NCI-H187 (cell line): ENCODE results near the gene HMOX2.

Experiments used
- DNase-seq, 2 experiments: peaks; one replicate each; lab custom pipeline; 2025; lab: John Stamatoyannopoulos, UW

The HMOX2 gene

DNA sequence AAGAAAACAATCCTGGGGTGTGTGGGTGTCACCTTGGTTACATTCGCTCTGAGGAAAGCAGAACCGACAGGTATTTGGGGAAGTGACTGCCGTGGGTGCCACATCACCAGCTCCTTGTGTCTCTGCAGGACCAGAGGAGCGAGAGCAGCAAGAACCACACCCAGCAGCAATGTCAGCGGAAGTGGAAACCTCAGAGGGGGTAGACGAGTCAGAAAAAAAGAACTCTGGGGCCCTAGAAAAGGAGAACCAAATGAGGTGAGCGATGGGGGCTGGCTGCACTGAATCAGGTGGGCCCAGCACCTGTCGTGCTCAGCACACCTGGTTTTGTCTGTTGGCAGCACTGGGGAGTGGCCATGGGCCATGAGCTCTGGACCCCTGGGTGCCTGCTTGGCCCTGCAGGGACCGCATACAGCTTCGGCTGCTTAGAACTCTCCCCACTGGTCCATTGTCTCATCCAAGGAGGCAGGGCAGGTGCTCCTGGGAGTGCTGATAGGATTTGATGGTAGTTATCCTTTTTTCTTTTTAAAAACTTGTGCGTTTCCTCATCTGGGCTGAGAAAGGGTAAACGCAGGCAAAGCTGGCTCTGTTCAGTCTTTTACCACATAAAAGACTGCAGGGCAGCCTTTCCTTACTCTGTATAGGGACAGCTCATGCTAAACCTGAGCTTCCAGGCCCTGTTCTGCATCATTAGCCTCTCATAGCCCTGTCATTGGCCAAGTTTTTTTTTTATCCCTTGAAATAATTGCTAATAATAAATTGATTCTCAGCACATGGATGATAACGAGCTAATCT, 29.4 kb downstream of the HMOX2 start:
- no peak for DNase-seq

DNA sequence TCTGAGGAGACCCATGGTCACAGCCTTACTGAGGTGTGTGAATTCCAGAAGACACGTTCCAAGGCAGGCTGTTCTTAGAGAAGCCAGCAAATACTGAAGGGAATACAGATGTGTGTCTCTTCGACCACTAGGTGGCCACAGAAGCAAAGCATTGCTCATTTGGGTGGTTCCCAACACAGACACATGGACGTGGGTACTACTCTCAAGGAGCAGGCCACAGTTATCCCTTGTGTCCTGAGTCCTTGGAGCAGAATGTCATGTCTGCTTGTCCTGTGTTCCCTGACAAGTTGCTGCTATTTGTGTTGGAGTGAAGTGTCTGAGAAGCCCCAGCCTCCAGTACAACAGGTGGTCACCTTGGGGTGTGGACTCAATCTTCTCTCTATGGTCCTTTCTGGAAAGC, 30.3 kb downstream of the HMOX2 start:
- DNase-seq, result no peak

DNA sequence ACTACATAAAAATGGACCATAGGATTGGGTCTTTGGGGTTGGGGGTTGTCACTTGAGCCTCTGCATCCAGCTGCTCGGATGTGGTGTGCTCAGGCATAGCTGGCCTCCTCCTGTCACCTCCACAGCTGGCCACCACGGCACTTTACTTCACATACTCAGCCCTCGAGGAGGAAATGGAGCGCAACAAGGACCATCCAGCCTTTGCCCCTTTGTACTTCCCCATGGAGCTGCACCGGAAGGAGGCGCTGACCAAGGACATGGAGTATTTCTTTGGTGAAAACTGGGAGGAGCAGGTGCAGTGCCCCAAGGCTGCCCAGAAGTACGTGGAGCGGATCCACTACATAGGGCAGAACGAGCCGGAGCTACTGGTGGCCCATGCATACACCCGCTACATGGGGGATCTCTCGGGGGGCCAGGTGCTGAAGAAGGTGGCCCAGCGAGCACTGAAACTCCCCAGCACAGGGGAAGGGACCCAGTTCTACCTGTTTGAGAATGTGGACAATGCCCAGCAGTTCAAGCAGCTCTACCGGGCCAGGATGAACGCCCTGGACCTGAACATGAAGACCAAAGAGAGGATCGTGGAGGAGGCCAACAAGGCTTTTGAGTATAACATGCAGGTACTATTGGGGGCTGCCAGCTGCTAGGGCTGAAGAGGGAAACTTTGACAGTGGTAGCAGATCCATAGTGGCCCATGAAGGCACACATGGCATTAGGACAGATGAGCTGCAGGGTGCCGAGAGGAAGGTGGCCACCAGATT, 31.6 kb downstream of the HMOX2 start:
- peak; percentile 4 to 18 for DNase-seq

DNA sequence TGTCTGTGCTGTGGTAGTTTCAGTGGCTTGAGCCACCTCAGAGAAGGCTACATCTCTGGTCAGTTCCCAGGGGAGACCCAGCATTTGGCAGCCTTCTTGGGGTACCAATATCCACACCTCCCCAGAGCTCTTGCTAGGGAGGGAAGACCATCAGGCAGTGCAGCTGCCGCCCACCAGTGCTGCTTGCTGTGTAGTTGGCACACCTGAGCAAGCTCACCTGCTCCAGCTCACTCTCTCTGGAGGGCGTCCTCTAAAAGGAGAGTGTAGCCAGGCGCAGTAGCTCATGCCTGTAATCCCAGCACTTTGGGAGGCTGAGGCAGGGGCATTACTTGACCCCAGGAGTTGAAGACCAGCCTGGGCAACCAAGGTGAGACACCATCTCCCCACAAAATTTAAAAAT, 32.6 kb downstream of the HMOX2 start:
- DNase-seq, result no peak

DNA sequence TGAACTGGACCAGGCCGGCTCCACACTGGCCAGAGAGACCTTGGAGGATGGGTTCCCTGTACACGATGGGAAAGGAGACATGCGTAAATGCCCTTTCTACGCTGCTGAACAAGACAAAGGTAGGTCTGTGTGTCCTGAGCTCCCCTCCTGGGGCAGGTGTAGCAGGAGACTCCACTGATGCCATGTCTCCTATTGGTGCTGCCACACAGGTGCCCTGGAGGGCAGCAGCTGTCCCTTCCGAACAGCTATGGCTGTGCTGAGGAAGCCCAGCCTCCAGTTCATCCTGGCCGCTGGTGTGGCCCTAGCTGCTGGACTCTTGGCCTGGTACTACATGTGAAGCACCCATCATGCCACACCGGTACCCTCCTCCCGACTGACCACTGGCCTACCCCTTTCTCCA, 33.2 kb downstream of the HMOX2 start:
- DNase-seq, result no peak

DNA sequence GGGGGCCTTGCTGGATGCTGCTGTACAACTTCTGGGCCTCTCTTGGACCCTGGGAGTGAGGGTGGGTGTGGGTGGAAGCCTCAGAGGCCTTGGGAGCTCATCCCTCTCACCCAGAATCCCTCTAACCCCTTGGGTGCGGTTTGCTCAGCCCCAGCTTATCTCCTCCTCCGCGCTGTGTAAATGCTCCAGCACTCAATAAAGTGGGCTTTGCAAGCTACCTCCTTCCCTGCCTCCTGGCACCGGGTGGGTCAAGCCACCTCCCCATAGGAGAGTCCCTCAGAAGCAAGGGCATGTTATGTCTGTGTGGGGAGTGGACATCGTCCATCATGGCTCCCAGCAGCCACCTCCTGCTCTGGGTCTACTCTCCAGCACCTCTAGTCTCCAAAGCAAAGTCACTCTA, 33.9 kb downstream of the HMOX2 start:
- DNase-seq, result no peak

DNA sequence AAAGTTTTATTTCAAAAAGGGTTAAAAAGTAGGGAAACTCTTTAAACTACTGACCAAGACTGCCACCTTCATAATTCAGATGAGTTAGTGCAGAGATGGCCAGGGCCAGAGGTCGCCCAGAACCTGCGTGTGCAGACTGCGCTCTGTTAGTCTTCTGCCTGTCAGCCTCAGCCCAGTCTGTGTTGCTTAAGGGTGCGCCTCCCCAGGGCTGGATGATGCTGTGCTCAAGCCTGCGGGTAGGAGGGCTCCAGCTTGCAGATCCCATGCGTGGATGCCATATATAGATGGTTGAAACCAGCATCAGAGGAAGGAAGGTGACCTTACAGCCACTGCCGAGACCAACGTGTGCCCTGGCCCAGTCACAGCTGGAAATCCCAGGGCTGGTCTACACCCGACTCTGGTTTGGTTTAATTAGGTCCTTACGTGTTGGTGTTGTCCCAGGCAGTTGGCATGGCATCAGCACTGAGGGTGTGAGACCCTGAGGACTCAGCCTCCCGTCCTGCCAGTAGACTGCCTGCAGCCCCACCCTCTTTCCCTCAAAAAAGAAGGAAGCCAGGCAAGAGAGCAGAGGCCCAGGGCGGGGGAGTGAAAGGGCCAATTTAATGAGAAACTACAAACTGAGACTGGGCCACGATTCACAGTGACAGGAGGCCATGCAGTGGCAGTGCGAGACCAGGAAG, 34.7 kb downstream of the HMOX2 start:
- DNase-seq, result no peak

DNA sequence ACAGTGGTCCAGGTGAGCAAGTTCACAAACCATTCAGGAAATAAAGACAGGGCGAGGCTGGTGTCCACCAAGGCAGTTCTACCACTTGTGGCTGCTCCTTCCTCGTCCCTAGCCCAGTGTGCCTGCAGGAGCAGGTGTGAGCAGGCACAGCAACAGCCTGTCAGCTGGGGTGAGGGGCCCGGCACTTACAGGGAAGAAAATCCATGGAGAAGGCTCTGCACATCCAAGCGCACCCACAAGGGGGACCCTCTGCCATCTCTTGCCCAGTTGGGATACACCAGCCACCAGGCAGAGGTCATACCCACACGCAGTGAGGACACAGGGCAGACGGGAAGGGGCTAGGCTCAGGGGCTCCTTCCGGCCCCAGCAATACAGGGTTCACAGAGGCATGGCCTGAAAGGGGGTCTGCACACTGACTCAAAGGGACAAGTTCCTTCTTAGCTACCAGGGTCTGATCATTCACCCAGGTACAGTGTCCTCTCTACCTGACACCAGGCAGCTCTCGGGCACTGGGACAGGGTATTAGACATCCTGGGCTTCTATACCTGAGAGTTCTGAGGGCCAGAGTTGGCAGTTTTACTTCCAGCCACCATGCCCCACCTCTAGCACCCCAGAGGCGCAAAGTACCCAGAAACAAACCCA, 35.4 kb downstream of the HMOX2 start:
- DNase-seq, result no peak

DNA sequence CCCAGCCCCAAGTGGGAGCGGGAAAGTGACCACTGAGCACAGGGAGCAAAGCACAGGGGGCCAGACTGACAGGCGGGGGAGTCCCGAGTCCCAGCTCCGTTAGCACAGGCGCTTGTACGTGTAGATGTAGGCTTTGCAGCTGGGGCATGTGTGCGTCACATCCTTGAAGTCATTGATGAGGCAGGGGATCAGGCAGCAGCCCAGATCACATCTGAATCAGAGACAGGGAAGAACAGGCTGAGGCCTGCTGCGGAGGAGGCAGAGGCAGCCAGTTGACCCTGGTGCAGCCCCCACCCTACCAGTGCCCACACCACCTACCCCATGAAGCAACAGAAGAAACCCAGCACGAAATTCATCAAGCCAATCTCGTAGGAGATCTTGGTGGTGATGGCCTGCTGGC, 36.3 kb downstream of the HMOX2 start:
- no peak for DNase-seq

DNA sequence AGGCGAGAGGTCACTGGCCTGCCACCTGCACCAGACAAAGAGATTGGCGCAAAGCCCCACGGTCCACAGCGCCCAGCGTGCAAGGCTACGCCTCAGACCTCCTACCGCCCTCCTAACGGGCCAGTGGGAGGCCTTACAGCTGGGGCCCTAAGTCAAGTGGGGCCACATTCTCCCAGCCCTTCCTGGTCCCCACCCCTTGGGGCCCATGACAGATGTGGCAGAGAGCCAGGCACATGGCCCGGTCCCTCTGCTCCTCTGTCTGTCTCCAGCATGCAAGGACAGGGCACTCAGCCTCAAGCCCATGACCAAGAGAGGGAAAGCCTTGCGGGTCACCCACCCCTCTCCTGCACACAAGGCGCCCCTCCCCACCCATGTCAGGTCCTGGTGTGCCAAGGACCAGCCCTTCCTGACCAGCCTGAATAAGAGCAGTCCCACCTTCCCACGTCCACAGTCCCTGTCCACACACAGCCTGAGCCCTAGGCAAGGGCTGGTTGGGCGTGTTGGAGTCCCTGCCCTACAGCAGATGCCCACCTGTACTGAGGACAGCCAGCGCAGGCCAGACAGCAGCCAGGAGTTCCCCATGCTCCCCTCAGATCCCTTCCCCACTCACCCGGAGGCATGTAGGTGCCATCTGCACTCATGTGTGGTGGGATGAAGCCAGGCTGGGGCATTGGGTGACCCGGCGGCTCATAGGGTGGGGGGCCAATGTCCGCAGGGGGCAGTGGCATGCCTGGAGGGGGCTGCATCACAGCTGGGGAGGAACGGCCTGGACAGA, 37.1 kb downstream of the HMOX2 start:
- no peak for DNase-seq

DNA sequence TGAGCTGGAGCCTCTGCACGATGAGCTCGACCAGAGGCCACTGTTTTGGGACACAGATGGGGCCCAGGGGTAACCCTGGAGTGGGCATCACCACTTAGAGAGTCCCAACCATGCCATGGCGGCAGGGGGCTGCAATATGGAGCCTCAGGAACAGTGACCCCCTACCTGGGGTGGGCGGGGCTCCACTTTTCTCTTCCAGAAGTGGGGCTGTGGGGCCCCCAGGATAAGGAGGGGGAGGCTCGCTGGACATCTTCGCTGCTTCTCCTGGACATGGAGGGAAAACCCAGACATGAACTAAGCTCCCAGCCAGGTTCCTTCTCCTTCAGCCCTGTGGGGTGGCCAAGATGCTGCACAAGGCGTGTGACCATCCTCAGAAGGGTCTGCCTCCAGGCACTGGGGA, 37.7 kb downstream of the HMOX2 start:
- DNase-seq, result no peak

DNA sequence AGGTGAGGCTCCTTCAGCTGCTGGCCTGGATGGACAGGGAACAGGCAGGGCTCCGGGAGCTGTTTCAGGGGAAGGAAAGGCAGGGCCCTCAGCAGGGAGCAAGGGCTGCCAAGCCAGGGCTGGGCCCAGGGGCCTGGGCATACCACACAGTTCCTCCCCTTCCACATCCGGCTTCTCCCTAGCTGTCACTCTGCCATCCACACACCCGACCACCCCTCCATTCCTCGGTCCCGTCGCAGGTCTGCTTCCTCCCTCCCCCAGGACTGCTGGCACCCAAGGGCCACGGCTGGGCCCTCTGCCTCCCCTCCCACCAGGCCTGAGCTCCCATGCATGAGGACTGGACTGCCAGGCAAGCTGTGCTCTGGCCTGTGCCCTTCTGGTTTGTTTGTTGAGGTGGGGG, 38.4 kb downstream of the HMOX2 start:
- DNase-seq, result no peak

DNA sequence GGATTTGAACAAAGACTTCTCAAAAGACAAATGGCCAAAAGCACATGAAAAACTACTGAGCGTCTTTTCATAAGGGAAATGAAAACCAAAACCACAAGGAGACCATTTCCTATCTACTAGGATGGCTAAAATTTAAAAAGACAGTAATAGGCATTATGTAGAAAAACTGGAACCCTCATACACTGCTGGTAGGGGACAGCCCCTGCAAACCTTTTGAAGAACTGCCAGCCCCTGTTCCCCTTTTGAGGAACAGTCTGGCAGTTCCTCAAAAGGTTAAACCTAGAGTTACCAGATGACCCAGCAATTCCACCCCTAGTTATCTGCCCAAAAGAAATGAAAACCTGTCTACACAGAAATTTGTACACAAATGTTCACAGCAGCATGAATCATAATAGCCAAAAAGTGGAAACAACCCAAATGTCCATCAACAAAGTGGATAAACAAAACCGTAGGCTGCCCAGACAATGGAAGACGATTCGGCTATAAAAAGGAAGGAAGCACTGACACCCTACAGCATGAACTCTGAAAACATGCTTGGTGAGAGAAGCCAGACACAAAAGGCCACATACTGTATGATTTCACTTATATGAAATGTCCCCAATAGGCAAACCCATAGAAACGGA, 39.5 kb downstream of the HMOX2 start:
- DNase-seq, result no peak

DNA sequence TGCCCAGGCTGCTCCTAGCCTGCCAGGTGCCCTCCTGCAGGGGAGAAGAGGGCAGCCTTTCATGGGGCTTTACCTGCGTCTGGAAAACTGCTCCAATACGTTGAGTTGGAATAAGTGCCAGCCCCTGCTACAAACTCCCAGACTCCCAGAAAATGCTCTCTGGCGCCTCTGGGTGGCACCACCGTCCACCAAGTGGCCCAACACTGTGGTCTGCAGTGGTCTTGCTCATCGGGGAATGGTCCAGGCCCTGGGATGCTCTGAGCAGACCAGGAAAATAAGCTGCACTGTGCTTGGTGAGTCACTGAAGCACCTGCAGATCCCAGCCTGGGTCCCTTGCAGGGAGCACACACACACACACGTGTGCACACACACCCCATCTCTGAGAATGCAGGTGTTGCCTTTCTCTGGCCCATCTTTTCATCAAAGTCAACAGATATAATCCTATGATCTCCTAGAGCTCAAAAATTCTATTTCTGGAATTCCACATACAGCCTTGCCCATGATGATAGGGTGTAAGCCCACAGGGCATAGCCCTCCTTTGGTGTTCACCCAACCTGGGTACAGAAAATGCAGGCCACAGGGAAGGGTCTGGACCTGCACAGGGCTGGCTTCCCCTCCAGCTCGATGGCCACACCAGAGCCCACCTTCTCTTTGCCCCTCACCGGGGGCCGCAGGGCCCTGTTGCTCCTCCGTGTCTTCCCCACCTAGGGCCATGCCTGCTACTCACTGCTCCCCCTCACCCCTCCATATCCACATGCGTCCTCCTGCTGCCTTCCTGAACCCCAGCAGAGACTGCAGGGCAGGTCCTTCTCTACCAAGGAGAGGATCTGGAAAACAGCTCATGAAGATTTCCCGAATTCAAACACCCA, 41.8 kb downstream of the HMOX2 start:
- no peak for DNase-seq

DNA sequence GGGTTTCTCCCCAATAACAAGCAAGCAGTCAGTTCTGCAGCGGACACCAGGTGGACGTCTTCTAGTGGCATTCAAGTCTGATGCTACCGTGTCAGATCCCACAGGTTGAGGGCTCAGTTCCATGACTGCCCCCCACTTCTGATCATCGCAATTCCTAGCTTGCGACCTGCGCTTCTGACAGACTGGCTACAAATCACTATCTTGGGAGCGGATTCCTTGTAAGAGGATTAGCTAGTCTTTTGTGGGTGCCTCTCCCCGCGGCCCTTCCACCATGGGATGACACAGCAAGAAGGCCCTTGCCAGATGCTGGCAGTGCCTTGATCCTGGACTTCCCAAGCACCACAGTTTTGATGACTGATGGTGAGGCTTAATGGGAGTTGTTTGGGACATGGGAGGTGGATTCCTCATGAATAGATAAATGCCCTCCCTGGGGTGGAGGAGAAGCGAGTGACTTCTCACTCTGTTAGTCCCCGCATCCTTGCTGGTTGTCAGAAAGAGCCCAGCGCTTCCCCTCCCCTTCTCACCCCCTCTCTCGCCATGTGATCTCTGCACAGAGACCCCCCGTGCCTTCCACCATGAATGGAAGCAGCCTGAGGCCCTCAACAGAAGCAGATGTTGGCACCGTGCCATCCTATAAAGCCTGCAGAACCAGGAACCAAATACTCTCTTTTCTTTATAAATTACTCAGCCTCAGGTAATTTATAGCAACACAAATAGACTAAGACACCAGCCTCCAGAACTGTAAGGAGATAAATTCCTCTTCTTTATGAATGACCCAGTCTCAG, 43.3 kb downstream of the HMOX2 start:
- no peak for DNase-seq

DNA sequence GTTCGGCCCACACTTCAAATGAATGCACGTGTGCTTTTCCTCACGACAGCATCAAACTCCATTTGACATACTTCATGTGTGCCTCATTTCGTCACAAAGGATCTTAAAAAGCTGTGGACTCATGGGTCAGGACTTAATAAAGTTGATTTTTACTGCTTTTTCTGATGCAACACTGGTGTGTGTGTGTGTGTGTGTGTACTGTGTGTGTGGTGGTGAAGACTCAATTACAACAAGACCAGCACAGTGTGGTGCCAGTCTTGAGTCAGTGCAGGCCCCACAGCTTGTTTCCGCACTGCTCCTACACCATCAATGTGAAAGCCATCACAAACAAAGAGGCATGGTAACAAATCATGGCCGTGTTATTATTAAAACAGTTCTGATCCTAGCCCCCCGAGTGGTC, 44.7 kb downstream of the HMOX2 start:
- no peak for DNase-seq

DNA sequence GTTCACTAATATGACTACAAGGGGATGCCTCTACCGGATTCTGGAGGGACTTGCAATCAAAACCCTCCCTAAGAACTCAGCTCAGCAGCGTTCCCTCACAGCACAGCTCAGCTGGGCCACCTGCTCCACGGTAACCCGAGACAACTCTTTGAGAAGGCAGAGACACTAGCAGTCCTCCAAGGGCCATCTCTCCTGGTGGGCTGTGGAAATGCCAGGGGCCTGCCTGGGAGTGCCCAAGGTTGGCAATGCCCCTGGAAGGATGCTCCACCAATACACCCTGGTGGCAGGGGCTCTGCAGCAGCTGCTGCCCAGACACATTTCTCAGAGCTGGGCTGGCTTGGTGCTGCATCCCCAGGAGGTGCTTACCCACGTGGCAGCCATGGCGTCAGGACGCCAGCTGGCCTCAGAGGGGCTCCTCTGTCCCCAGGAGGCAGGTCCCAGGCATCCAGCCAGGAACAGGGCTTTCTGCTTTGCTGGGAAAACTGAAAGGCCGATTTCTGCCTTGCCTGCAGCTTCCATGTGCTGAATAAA, 45.9 kb downstream of the HMOX2 start:
- DNase-seq, result no peak

DNA sequence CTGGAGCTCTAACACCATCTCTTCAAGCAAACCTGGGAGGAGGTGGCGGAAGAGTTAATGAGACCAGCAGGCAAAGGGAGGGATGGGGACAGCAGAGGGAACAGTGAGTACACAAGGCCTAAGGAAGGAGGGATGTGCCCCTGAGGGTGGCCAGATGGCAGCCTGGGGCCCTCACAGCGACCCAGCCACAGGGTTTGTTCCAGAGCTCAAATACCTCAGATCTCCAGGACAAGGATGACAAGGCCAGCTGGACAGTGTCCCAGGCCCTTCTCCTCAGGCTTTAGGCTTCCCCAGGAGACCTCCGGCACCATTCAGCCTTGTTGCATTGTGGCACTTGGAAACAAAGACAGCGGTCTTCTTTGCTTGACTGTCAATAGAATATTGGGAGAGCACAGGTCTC, 47.5 kb downstream of the HMOX2 start:
- no peak for DNase-seq

DNA sequence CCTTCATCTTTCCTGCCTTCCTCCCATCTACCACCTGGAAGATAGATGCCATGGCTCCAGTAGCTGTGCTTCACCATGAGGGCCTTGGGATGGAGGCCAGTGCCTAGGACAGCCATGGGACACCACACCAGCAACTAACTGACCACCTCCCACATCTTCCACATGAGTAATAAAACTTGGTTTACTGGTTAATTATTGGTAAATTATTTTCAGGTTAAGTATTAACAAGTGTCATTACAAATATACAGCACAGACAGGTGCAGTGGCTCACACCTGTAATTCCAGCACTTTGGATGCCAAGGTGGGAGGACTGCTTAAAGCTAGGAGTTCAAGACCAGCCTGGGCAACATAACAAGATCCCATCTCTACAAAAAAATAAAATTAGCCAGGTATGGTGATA, 48.4 kb downstream of the HMOX2 start:
- DNase-seq, result no peak
